Neural progenitor cell (in vitro differentiated cells): ENCODE data around the gene SLC35A5. TPM values are rescaled to one million over a fixed set of nuclear protein-coding genes. Genes with fewer than 3 reads are reported as not detected.

Source experiments
- DNase-seq: peaks from one replicate; pipeline ENCODE4 v3.0.0-alpha.2; 2016; ENCODE audit warnings: low spot score
- H2AFZ ChIP-seq: fragments of 200-600 bp; sonication (generic); replicated peaks from 2 replicates; pipeline ENCODE4 v1.6.1; 2016; ENCODE audit warnings: antibody characterized with exemption
- H3F3A ChIP-seq: fragments of 200-600 bp; sonication (generic); 2 replicates; pipeline ENCODE4 v1.6.1; 2016; ENCODE audit warnings: antibody characterized with exemption, low read depth
- H3K27ac ChIP-seq: fragments of 200-600 bp; sonication (generic); 2 replicates; pipeline ENCODE4 v1.5.1; 2016; ENCODE audit warnings: mild to moderate bottlenecking
- H3K27me3 ChIP-seq: fragments of 200-600 bp; sonication (generic); 2 replicates; pipeline ENCODE4 v1.6.1; 2016; ENCODE audit warnings: mild to moderate bottlenecking, moderate library complexity
- H3K36me3 ChIP-seq: fragments of 200-600 bp; sonication (generic); 2 replicates; pipeline ENCODE4 v1.5.1; 2016
- H3K4me1 ChIP-seq: fragments of 200-600 bp; sonication (generic); 2 replicates; pipeline ENCODE4 v1.6.1; 2016; ENCODE audit warnings: mixed run types
- H3K4me2 ChIP-seq: fragments of 200-600 bp; sonication (generic); 2 replicates; pipeline ENCODE4 v1.6.1; 2016
- H3K4me3 ChIP-seq: fragments of 200-600 bp; sonication (generic); 2 replicates; pipeline ENCODE4 v1.5.1; 2016
- H3K79me2 ChIP-seq: fragments of 200-600 bp; sonication (generic); 2 replicates; pipeline ENCODE4 v1.6.1; 2016; ENCODE audit warnings: low read depth
- H3K9ac ChIP-seq: fragments of 200-600 bp; sonication (generic); 2 replicates; pipeline ENCODE4 v1.6.1; 2016
- H3K9me3 ChIP-seq: fragments of 200-600 bp; sonication (generic); 2 replicates; pipeline ENCODE4 v1.5.1; 2016; ENCODE audit warnings: low read depth
- H4K20me1 ChIP-seq: fragments of 200-600 bp; sonication (generic); 2 replicates; pipeline ENCODE4 v1.6.1; 2016; ENCODE audit warnings: low read depth
- H3K27ac Mint-ChIP-seq: 3 replicates; pipeline ENCODE4 v1.8.0; 2021; ENCODE audit warnings: mixed read lengths
- H3K27me3 Mint-ChIP-seq: 2 replicates; pipeline ENCODE4 v1.8.0; 2022; ENCODE audit warnings: low read depth, mild to moderate bottlenecking, inconsistent platforms, moderate library complexity, mixed read lengths; ENCODE audit not compliant: insufficient read depth
- H3K36me3 Mint-ChIP-seq: 3 replicates; pipeline ENCODE4 v1.8.0; 2021; ENCODE audit warnings: mixed read lengths
- H3K4me1 Mint-ChIP-seq: 3 replicates; pipeline ENCODE4 v1.8.0; 2021; ENCODE audit warnings: mixed read lengths
- H3K4me3 Mint-ChIP-seq: 3 replicates; pipeline ENCODE4 v1.8.0; 2021; ENCODE audit warnings: mild to moderate bottlenecking, moderate library complexity, mixed read lengths
- H3K9me3 Mint-ChIP-seq: 3 replicates; pipeline ENCODE4 v1.8.0; 2020; ENCODE audit warnings: mixed read lengths
- EZH2 ChIP-seq: fragments of 200-600 bp; sonication (generic); IDR thresholded peaks from 2 replicates; pipeline ENCODE4 v1.6.1; 2017; ENCODE audit warnings: antibody characterized with exemption, mild to moderate bottlenecking, moderate library complexity
- EZH2phosphoT487 ChIP-seq: fragments of 200-600 bp; sonication (generic); IDR thresholded peaks from 2 replicates; pipeline ENCODE4 v1.6.1; 2017; ENCODE audit warnings: antibody characterized with exemption
- total RNA-seq: library from RNA; depleted of rRNA; stranded (reverse); fragments of >200 nt; gene quantifications from 2 replicates; pipeline ENCODE4 v1.2.3, GENCODE V29; 2015; ENCODE audit warnings: low replicate concordance
- TF ChIP-seq, protein P1 (sequence below): fragments of 200-600 bp; sonication (generic); IDR thresholded peaks from 2 replicates; pipeline ENCODE4 v1.5.1; 2017; ENCODE audit warnings: antibody characterized with exemption, mild to moderate bottlenecking

SLC35A5 gene
- total RNA-seq, 1 donor from 2014 or later: 59.7 TPM

DNA sequence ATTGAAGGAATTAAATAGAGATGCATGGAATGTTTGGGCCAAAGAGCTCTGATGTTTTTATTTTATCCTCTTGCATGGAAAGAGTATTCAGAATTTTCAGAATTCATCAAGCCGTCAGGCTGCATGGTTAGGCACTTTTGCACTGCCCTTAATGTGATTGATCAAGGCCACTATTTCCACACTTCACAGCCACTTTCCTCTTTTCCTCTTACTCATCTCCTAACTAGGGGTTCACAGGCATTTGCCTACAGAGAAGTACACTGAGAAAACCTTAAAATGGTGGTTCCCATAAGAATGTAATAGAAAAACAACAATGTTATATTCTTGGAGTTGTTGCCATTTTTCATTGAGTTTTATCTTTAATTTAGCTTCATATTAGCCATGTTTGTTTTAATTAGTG is 10.9 kb downstream of the SLC35A5 start:
- no peak overlapping the region for H3K4me3 ChIP-seq
- H3K36me3 Mint-ChIP-seq: peaks cover 10% of the 10 kb centered on the region

DNA sequence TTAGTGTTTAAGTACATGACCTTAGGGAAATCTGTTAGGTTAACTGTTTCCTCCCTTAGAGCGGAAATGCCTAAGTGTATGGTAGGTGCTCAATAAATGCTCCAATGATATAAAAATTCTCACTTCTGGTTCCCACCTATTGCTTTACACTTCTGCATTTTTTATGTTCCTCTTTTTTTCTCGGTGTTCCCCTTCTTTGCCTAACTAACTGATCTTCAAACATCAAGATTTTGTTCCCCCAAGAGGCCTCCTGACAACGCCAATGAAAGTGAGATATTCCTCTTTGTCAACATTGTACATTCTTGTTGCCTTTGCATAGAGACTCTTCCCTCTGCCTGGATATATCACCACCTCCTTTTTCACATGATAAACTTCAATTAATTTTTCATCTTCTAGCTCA is 17.4 kb downstream of the SLC35A5 start:
- H3F3A ChIP-seq: no peaks in the 10 kb centered on the region
- no peaks in the 10 kb centered on the region for H3K36me3 Mint-ChIP-seq
- no peak overlapping the region for H3K27ac ChIP-seq
- no peaks in the 10 kb centered on the region for H3K4me1 ChIP-seq
- peaks cover 23% of the 10 kb centered on the region for H3K36me3 ChIP-seq
- H3K9me3 ChIP-seq: no peaks in the 10 kb centered on the region
- no peaks in the 10 kb centered on the region for H4K20me1 ChIP-seq
- TF ChIP-seq EZH2phosphoT487: no peak
- TF ChIP-seq, protein P1, sequence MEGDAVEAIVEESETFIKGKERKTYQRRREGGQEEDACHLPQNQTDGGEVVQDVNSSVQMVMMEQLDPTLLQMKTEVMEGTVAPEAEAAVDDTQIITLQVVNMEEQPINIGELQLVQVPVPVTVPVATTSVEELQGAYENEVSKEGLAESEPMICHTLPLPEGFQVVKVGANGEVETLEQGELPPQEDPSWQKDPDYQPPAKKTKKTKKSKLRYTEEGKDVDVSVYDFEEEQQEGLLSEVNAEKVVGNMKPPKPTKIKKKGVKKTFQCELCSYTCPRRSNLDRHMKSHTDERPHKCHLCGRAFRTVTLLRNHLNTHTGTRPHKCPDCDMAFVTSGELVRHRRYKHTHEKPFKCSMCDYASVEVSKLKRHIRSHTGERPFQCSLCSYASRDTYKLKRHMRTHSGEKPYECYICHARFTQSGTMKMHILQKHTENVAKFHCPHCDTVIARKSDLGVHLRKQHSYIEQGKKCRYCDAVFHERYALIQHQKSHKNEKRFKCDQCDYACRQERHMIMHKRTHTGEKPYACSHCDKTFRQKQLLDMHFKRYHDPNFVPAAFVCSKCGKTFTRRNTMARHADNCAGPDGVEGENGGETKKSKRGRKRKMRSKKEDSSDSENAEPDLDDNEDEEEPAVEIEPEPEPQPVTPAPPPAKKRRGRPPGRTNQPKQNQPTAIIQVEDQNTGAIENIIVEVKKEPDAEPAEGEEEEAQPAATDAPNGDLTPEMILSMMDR: no peak
- TF ChIP-seq EZH2: no peak
- no peak overlapping the region for H3K4me3 ChIP-seq
- no peak overlapping the region for H3K4me2 ChIP-seq
- no peaks in the 10 kb centered on the region for H3K4me1 Mint-ChIP-seq
- no peak overlapping the region for H2AFZ ChIP-seq
- H3K27ac Mint-ChIP-seq: no peak overlapping the region
- no peak for DNase-seq
- H3K27me3 Mint-ChIP-seq: no peaks in the 10 kb centered on the region
- H3K9ac ChIP-seq: no peak overlapping the region
- H3K4me3 Mint-ChIP-seq: no peak overlapping the region
- H3K9me3 Mint-ChIP-seq: no peaks in the 10 kb centered on the region
- no peaks in the 10 kb centered on the region for H3K79me2 ChIP-seq
- no peaks in the 10 kb centered on the region for H3K27me3 ChIP-seq

More for the DNA sequence above, 10.9 kb downstream of the SLC35A5 start:
- Mint-ChIP-seq H3K4me3 (no peak overlapping the region), H3K27ac (no peak overlapping the region), H3K27me3 (no peaks in the 10 kb centered on the region), H3K9me3 (no peaks in the 10 kb centered on the region), H3K4me1 (no peaks in the 10 kb centered on the region)
- H3F3A ChIP-seq: no peaks in the 10 kb centered on the region
- no peak overlapping the region for H2AFZ ChIP-seq
- no peaks in the 10 kb centered on the region for H3K4me1 ChIP-seq
- H3K9me3 ChIP-seq: no peaks in the 10 kb centered on the region
- no peak for DNase-seq
- H4K20me1 ChIP-seq: no peaks in the 10 kb centered on the region
- no peak overlapping the region for H3K27ac ChIP-seq
- no peak overlapping the region for H3K4me2 ChIP-seq
- H3K36me3 ChIP-seq: peaks cover 12% of the 10 kb centered on the region
- no peaks in the 10 kb centered on the region for H3K27me3 ChIP-seq
- TF ChIP-seq EZH2phosphoT487 (no peak), EZH2 (no peak)
- TF ChIP-seq, protein P1: no peak
- H3K79me2 ChIP-seq: no peaks in the 10 kb centered on the region
- no peak overlapping the region for H3K9ac ChIP-seq

DNA sequence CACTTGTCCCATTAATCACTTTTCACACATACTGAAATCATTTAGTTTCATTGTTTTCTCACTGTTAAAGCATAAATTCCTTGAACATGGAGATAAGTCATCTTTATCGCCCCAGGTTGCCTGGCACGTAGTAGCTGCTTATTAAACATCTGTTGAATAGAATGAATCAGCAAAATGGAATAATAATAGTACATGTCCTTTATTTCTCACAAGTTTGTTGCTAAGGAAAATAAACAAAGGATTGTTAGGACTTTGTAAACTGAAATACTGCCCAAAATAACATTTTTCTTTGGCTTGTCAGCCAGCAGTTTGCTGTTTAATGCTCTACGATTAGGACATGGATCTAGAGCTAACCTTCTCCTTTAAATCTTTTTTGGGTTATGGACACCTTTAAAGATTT is 17.9 kb downstream of the SLC35A5 start:
- peaks cover 2% of the 10 kb centered on the region for H3K36me3 Mint-ChIP-seq
- H3K27me3 ChIP-seq: no peaks in the 10 kb centered on the region
- H3K4me1 Mint-ChIP-seq: no peaks in the 10 kb centered on the region
- TF ChIP-seq EZH2 (no peak), EZH2phosphoT487 (no peak)
- TF ChIP-seq, protein P1: no peak
- no peak for DNase-seq
- H3K27me3 Mint-ChIP-seq: no peaks in the 10 kb centered on the region
- H3K79me2 ChIP-seq: no peaks in the 10 kb centered on the region
- no peak overlapping the region for H3K27ac Mint-ChIP-seq
- H3K9me3 Mint-ChIP-seq: no peaks in the 10 kb centered on the region
- no peak overlapping the region for H2AFZ ChIP-seq
- no peaks in the 10 kb centered on the region for H4K20me1 ChIP-seq
- H3K36me3 ChIP-seq: peaks cover 25% of the 10 kb centered on the region
- H3K9me3 ChIP-seq: no peaks in the 10 kb centered on the region
- H3K27ac ChIP-seq: no peak overlapping the region
- no peak overlapping the region for H3K4me2 ChIP-seq
- H3K4me3 ChIP-seq: no peak overlapping the region
- H3F3A ChIP-seq: no peaks in the 10 kb centered on the region
- no peak overlapping the region for H3K9ac ChIP-seq
- no peaks in the 10 kb centered on the region for H3K4me1 ChIP-seq
- H3K4me3 Mint-ChIP-seq: no peak overlapping the region
